NCI-H1092 (cell line): Measurements from ENCODE around the gene ATF2.
"Not testable (repeated sequence)": the region's sequence is repeated elsewhere in the genome, so short reads cannot be mapped to it uniquely, and the experiment has no call there.

ENCODE experiments used
- DNase-seq: peaks from one replicate; lab custom pipeline; 2025; lab: John Stamatoyannopoulos, UW

Gene ATF2

DNA sequence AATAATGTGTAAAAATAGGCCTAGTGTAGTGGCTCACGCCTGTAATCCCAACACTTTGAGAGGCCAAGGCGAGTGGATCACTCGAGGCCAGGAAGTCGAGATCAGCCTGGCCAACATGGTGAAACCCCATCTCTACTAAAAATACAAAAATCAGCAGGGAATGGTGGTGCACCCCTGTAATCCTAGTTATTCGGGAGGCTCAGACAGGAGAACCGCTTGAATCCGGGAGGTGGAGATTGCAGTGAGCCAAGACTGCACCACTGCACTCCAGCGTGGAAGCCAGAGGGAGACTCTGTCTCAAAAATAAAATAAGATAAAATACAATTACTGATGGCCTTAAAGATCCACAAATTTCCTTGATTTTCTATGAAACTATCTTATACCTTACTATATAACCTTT, 3.8 kb downstream of the ATF2 start:
- DNase-seq: no peak

DNA sequence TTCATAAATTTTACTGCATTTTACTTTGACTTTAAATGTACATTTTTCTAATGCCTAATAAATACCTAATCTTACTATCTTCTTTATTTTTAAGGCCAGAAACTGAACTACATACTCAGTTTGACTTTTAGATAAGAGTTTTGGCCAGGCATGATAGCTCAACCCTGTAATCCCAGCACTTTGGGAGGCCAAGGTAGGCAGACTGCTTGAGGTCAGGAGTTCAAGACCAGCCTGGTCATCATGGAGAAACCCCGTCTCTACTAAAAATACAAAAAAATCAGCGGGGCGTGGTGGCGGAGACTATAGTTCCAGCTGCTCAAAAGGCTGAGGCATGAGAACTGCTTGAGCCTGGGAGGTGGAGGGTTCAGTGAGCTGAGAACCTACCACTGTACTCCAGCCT, 9.1 kb downstream of the ATF2 start:
- DNase-seq: no peak

DNA sequence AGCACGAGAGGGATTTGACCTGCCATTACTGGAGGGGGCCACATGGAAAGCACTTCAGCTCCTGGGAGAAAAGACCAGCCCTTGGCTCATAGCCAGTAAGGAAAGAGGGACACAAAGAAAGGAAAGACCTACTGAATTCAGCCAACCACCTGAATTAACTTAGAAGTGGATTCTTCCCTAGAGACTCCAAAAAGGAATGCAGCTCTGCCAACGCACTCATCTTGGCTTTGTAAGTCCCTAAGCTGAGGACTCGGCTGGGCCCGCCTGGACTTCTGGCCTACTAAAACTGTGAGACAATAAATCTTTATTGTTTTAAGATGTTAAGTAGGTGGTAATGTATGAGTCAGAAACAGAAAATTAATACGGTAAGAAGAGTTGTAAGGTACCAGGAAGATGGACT, 11.5 kb downstream of the ATF2 start:
- no peak for DNase-seq

DNA sequence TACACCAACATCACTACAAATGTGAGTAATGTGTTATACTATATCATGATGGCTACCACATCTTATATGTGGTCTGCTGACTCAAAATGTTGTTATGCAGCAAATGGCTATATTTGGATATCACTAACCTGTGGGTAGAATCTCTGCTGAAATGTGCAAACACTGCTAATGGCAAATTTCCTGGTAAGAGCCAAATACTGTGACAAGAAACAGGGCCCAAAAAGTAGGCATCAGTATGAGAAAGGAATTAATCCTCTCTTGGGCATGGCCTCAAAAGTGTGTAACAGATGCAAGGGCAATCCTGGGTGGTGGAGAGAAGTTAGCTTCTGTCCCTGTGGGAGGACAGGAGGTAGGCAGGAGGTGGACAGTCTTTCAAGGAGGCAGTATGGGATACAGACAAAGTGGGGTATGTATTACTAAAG, 13.3 kb downstream of the ATF2 start:
- no peak for DNase-seq

DNA sequence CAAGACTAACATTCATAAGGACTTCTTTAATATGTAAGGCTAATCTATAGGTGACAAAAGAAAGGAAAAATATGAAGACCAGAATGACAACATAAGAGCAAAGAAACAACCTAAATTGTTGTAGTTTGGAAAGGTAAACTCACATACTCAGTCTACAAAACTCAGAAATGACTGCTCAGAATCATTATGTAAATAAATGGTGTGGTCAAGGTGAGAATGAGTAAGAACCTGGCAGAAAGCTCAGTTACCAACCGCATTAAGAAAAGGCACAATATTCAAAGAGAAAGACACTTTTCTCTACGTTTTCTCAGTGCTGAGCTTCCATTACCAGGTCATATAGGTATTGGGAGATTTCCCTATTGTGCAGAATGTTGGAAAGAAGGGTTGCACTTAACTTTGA, 15.8 kb downstream of the ATF2 start:
- DNase-seq: no peak

DNA sequence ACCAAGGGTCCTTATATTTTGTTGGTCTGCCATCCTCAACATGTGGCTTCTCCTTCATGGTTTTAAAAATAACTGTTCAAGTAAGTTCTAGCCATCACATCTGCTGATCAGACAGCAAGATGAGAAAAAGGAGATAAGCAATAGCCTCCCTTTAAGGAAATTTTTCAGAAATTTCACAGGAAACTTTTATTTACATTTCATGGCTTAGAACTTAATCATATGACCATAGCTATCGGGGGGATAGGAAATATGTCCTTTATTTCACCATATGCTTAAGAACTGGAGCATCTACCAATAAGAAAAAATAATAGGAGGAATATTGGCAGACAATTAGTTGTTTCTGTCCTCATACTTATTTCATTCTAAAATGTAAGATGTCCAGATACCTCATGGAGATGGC, 16.2 kb downstream of the ATF2 start:
- no peak for DNase-seq

DNA sequence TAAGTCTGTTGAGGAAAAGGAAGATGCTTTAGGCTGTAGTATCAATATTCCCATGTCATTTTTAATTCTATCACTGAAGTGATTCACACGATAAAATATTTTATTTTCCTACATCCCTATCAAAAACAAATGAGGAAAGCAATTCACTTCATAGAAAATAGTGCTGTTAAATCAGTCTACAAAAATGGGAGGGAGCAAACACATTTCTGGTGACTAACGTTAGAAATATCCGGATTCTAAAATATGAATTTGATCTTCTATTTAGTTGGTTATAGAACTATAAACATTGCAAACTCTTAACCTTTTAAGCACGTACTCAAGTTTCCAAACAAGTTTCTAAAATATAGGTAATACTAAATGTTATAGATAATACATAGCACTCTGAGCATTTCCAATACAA, 20.8 kb downstream of the ATF2 start:
- DNase-seq: no peak

DNA sequence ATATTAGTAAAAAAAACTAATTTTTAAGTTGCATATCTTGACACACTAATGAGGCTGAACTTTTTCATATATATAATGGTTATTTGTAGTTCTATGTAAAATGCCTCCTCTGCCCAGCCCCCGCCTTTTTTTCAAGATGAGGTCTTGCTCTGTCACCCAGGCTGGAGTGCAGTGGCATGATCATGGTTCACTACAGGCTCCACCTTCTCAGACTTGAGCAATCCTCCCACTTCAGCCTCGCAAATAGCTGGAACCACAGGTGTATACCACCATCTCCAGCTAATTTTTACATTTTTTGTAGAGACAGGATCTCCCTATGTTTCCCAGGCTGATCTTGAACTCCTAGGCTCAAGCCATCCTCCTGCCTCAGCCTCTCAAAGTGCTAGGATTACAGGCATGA, 24.3 kb downstream of the ATF2 start:
- DNase-seq: no peak

DNA sequence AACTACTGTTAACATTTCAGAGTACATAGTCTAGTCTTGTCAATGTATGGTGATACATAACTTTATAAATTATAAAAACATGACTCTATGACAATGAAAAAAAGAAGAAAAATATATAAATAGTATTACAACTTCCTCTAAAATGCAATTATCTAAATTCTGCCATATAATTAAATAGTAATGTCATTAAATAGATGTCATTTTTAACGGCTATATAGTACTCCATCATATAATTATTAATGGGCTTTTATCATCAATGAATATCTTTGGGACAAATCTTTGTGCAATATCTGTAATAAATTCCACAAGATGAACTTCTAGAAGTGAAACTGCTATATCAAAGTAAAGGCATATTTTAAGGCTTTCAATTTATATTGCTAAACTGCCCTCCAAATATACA, 24.8 kb downstream of the ATF2 start:
- no peak for DNase-seq

DNA sequence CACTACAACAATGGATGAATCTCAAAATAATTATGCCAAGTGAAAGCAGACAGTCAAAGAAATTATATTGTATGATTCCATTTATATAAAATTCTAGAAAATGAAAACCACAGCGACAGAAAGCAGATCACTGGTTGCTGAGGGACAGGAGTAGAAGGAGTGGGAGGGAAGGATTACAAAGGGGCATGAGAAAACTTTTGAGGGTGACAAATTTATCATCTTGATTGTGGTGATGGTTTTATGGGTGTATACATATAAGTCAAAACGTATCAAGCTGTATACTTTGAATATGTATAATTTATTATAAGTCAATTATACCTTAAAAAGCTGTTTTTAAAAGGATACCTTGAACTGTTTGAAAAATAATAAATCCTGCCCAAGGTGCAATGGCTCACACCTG, 27.7 kb downstream of the ATF2 start:
- no peak for DNase-seq

DNA sequence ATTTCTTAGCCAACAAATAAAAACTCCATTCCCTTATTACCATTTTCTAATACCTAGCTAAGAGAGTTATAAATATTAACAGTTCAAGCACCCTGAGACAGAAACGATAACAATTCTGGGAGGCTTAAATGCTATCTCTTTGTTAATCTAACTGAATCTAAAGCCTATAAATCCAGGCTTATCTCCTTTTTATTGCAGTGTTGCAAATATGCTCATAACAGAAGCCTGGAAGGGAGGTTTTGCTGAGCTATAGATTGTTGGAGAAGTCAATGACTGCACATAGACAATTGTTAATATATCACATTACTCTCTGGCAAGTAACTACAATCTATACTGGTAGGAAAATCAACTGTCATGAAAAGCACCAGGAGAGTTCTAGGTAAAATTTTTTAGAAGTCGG, 30.2 kb downstream of the ATF2 start:
- DNase-seq: no peak

DNA sequence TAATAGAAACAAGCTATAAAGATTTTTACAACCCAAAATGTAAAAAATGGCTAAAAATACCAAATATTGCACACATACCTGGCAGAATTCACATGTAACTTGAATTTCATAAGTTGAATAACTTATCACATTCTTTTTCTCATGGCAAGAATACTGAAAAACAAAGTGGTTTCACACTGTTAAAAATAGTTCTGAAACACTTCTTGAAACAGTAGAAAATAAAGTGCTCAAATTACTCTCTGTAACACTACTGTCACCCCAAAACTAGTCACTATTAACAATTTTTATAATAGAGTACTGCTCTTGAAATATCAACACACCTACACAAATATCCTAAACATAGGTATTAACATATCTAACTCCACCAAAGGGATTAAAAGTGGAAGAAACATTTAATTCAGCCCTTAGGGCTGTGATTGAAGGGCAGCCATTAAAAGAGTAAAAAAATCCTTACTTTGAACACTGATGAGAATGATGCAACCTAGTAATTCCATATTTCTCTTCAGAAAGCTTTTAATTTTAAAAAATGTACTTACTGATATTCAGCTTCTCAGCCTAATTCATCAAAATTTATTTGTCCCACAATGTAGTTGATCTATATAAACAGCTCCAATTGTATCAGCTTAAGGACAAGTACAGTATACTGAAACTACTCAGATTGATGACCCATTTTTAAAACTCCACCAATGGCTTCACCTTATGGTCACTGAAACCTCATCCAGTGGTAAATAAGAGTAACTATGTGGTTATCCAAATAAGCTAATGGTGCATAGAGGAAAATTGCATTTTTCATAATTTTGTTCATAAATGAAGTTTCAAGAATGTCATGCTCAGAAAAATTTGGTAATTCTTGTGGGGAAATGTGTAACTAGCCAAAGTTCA, 31.4 kb downstream of the ATF2 start:
- no peak for DNase-seq

DNA sequence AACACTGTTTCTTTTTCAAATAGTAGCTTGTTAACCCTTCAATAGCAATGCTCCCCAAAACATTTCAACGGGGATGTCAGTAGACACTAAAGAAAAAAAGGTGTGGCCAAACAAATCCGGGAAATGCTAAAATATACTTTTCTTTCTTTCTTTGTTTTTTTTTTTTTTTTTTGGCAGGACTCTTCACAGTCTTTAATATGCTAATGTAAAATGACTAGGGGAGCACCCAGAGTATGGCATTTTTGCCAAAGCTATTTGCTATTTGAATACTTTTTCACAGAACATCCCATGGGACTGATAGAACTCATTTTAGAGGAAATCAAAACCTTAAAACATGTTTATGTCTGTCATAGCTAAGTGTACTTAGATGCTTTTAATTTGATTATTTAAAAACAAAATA, 32.1 kb downstream of the ATF2 start:
- DNase-seq: no peak

DNA sequence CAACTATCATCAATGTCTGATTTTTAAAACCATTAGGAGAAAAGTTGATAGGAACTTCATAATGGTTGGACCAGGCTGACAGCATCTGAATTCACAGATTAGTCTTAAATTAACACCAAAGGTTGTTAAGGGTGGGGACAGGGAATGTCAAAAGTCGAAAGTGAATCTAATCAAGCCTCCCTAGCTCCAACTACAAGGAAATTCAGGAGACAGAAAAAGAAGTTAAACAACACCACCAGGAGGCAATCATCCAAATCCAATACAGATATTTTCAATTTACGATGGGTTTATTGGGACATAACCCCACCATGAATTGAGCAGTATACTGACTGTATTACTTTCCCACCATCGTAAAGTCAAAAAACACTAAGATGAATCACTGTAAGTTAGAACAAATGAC, 32.8 kb downstream of the ATF2 start:
- DNase-seq: no peak

DNA sequence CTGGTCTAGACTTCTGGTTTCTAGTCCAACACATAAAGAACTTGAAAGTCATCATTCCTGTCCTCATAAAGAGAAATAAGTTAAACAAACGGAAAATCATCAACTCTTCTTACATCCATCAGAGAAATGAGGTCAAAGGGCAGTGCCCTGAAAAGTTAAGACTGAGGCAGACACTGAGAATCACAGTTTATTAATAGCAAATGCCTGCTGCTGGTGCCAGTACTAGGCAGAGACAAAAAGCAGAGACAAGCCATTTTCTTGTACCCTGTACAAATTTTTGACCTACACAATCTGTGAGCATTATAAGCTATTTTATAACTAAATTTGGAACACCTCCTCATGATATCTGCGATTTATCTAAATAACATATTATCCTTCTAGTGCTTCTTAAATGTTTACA, 36.8 kb downstream of the ATF2 start:
- DNase-seq: no peak

DNA sequence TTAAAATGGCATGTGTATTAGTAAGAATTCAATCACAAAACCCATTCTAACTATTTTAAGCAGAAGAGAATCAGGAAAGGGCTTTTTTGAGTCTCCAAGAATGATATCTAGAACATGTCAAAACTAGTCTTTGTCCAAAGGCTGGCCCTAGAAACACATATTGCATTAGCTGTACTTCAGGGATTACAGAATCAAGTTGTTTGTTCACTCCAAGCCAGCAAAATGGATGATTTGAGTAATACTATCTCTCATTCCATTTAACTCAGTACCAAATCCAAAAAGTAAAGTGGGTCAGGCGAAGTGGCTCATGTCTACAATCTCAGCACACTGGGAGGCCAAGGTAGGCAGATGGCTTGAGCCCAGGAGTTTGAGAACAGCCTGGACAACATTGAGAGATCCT, 41.3 kb downstream of the ATF2 start:
- no peak for DNase-seq

DNA sequence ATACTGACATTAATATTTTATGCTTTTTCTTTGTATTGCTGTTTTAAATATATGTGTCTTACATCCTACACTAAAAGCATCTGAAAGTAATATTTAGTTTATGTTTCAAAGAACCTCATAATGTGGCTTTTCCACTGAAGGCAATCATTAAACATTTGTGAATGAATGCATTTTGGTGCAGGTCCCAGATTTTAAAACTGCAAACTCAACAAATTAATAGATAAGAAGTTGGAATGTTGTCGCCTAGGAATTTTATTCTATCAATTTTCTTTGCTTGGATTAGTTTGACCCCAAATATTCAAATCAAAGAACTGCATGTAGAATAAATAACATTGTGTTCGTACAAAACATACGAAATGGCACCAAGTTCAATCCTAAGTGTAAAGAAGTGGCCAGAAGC, 44.7 kb downstream of the ATF2 start:
- DNase-seq: no peak

DNA sequence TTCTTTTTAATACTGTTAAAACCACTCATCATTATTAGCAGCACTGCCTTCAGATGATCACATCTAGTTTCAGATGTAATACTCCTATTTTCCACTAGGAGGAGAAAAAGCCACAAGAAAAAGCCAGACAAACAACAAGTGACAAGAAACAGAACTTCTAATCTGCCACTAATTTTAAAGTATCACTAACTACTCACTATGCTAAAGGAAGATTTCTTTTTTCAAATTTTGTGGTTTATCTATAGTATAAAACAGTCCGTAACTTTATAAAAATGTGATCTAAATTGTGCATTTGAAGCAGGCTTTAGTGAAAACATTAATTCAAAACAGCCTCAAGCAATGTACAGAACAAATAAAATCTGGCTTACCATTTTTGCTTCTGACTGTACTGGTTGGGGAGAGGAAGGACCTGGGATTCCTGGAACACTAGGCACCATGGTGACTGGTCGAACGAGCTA, 56.8 kb downstream of the ATF2 start:
- DNase-seq: no peak

DNA sequence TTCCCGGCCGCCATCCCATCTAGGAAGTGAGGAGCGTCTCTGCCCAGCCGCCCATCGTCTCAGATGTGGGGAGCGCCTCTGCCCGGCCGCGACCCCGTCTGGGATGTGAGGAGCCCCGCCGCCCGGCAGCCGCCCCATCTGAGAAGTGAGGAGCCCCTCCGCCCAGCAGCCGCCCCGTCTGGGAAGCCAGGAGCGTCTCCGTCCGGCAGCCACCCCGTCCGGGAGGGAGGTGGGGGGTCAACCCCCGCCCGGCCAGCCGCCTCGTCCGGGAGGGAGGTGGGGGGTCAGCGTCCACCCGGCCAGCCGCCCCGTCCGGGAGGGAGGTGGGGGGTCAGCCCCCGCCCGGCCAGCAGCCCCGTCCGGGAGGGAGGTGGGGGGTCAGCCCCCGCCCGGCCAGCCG, 59.9 kb downstream of the ATF2 start:
- not testable (repeated sequence) for DNase-seq

DNA sequence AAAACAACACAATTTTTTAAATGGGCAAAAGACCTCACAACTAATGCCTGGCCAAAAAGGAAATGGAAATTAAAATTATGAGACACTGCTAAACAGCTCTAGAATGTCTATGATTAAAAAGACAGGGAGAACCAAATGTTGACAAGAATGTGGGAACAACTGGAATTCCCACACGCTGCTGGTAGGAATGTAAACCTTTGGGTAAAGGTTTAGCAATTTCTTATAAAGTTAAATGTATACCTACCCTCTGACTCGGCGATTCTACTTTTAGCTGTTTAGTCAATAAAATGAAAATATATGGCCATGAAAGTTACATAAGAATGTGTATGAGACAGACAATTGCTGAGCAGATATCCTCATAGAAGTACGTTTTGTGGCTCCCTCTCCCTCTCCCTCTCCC, 60.9 kb downstream of the ATF2 start:
- DNase-seq: no peak

DNA sequence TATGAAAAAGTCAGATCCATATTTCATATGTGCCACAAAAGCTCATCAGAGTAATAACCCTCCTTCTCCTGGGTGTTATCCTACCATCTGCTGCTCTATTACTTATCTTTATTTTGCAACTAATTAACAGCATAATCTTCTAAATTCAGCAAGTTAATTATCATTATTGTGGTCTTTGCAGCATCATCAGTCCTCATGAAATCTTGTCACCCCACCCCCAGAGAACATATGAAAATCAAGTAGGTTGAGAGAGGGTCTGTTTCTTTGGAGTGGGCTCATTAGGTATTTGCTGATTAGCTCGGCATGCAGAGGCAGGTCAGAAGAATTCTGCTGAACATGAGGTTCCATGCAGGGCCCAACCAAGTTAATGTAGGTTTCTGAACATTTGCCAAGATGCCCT, 64.8 kb downstream of the ATF2 start:
- no peak for DNase-seq

DNA sequence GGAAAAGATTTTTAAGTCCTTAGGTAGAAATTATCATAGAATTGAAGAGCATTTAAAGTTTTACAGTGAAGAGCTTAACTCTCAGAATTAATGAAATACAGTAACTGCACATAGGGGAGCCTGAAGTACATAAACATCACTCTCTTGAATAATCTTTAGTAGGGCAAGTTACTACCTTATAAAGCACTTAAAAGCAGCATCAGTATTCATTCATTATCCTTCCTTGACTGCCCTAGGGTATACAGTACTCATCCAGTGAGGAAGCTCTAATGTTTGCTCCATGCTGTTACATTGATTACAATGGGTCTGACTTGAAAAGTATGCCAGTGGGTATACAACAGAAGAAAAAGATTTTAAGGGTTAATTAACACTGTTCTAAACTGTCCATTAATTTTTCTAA, 66.5 kb downstream of the ATF2 start:
- DNase-seq: no peak

DNA sequence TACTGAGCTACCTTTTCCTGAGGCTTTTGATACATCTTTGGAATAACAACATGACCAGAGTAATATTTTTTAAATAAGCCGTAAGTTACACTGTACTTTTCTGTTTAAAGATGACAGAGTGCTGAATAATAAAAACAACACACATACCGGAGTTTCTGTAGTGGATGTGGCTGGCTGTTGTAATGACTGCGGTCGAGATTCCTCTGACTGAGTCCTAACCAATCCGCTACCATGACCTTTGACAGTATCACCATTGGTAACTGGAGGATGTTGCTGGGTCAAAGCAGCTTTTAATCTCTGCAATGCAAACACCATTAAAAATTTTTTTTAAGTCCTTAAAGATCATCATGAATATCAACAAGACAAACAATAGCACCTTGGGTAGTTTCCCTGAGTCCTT, 70.7 kb downstream of the ATF2 start:
- no peak for DNase-seq

DNA sequence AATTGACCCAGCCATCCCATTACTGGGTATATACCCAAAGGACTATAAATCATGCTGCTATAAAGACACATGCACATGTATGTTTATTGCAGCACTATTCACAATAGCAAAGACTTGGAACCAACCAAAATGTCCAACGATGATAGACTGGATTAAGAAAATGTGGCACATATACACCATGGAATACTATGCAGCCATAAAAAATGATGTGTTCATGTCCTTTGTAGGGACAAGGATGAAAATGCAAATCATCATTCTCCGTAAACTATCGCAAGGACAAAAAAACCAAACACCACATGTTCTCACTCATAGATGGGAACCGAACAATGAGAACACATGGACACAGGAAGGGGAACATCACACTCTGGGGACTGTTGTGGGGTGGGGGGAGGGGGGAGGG, 83.9 kb downstream of the ATF2 start:
- not testable (repeated sequence) for DNase-seq
